GM12874 (cell line): Measurements from ENCODE around the gene MYO15B.

Source experiments
- CTCF ChIP-seq: IDR thresholded peaks from 2 replicates; pipeline ENCODE4 v1.5.1; 2011; ENCODE audit warnings: low read depth, mild to moderate bottlenecking, control low read depth, low read length, moderate library complexity; ENCODE audit not compliant: insufficient read depth

MYO15B gene

GRCh38 chr17:75616521-75617122, 29.0 kb downstream of the MYO15B start:
- TF ChIP-seq CTCF, result no peak

GRCh38 chr17:75617218-75617617, 29.6 kb downstream of the MYO15B start:
- no peak for TF ChIP-seq CTCF

GRCh38 chr17:75617675-75618074, 30.1 kb downstream of the MYO15B start:
- TF ChIP-seq CTCF, result no peak

GRCh38 chr17:75619506-75620431, 32.2 kb downstream of the MYO15B start:
- peak; percentile 69 for TF ChIP-seq CTCF

GRCh38 chr17:75621489-75621888, 33.9 kb downstream of the MYO15B start:
- TF ChIP-seq CTCF, result no peak

- no peak for TF ChIP-seq CTCF
These were observed 34.5 kb downstream of the MYO15B start for GRCh38 chr17:75622076-75622475.

GRCh38 chr17:75622771-75623273, 35.2 kb downstream of the MYO15B start:
- no peak for TF ChIP-seq CTCF
